HG03045 (cell line): ENCODE results near the gene CGRRF1.

Experiments
- ATAC-seq: cut with Tn5 transposase; IDR thresholded peaks from one replicate; pipeline ENCODE4 v1.9.1; 2021; ENCODE audit warnings: mild to moderate bottlenecking, moderate library complexity; ENCODE audit not compliant: unreplicated experiment

CGRRF1 gene

GRCh38 chr14:54574528-54574927 lies 64.8 kb downstream of the CGRRF1 start:
- ATAC-seq, result no peak

DNA sequence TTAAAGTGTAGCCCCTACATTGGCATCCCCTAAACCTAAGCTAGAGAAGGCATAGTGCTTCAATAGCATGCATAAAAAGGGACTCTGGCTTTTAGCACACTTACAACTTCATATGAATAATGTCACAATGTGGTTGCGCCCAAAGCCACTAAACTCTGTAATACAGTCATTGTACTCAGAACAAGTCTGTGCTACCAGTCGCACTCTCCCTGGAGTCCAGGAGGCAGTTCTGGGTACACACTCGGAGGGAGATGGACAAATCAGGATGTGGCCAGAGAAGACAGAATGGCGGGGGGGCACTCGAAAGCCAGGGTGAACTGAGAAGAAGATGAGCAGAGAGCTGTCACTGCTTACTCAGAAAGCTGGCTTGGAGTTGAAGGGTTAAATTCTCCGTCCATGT lies 67.8 kb downstream of the CGRRF1 start:
- no peak for ATAC-seq

DNA sequence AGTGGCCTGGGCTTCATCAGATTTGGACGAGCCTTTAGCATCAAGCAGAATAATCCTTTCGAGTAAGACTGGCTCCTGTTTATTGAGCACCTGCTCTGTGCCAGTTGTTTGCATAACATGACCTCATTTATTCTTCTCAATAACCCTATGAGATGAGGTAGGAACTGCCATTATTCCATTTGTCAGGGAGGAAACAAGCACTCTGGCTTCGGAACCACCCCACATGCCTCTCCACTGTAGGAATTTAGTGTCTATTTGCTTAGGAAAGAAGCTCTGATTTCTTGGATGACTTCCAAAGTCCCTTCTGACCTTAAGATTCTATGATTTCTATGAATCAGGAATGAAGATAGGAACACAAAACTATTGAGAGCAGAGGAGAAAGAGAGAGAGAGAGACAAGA lies 68.3 kb downstream of the CGRRF1 start:
- no peak for ATAC-seq

DNA sequence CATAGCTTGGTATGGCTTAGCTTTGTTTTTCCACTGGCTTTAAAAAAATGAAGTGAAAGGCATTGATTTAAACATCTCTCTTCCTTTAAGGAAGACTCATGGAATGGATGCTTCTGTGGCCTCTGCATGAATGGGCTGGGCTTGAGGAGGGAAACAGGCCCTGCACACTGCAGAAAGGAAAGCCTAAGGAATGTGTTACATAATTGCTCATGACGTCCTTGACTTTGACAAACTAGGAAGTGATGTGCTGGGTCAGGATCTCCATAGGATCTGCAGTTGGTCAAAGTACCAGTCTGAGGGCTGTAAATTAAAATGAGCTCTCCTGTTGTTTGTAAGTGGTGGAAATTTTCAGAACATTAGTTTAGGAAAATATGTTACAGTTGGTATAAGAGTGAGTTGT lies 69.9 kb downstream of the CGRRF1 start:
- ATAC-seq, result no peak

GRCh38 chr14:54580933-54581332 lies 71.2 kb downstream of the CGRRF1 start:
- no peak for ATAC-seq

DNA sequence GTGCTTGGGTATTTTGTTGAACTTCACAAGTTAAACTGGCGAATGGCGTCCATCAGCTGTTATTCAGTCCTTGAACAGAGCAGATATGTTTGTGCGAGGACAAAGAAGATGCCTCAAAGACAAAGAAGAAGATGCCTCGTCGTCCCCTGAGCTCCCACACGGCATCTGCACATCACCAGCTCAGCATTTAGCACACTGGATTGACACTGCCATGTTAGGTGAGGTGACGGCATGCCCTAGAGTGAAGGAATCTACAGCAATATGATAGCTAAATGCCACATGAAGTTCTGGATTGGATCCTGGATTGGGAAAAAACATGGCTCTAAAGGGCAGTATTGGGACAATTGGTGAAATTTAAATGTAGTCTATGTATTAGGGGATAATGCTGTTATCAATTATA lies 72.6 kb downstream of the CGRRF1 start:
- ATAC-seq, result no peak

DNA sequence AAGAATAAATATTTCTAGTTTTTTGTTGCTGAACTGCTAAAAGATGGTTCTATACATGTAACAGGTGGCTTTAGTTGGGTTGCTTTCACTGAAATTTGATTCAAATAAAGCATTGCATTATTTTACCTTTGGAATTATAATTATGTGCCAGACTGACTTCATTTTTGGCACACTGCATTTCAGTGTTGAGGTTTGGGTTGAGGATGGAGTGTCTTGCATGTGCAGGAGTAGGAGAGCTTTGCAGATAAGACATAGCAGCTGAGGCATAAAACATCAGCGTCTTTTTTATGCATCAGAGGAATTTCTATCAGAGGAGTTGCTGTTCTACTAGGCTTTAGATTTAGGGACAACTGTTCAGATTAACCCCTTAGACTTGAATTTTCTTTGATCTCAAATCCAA lies 74.4 kb downstream of the CGRRF1 start:
- no peak for ATAC-seq

DNA sequence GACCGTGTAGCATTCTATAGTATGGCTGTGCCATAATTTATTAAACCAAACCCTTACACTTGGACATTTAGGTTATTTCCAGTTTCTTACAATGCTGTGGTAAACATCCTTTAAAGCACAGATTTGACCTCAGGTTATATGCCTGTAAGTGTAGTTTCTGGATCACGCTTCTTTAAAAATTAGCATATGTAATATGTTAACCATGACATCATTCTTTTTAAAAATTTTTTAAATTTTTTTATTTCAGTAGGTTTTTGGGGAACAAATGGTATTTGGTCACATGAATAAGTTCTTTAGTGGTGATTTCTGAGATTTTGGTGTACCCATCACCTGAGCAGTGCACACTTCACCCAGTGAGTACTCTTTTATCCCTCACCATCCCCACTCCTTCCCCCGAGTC lies 75.5 kb downstream of the CGRRF1 start:
- ATAC-seq, result no peak
